Fibroblast of lung (primary cell): ENCODE measurements around the gene LRCH4. TPM values are rescaled to one million over a fixed set of nuclear protein-coding genes. Genes with fewer than 3 reads are reported as not detected.

Source experiments
- DNase-seq, 2 donors: peaks; one replicate each; pipeline versions ENCODE4 v3.0.0 to v3.0.0-alpha.2; 2010; ENCODE audit warnings: low read depth in 2 of 2
- H2AFZ ChIP-seq: 2 replicates; pipeline ENCODE4 v1.5.1; 2012; ENCODE audit warnings: low read length, control low read depth, inconsistent platforms
- H3K27ac ChIP-seq: 2 replicates; pipeline ENCODE4 v1.5.1; 2011; ENCODE audit warnings: low read length, control low read depth; ENCODE audit not compliant: insufficient read depth
- H3K27me3 ChIP-seq: 2 replicates; pipeline ENCODE4 v1.5.1; 2011; ENCODE audit warnings: mild to moderate bottlenecking, low read length; ENCODE audit not compliant: control insufficient read depth, insufficient read depth
- H3K36me3 ChIP-seq: 2 replicates; pipeline ENCODE4 v1.5.1; 2011; ENCODE audit warnings: low read length; ENCODE audit not compliant: control insufficient read depth, insufficient read depth
- H3K4me1 ChIP-seq: 2 replicates; pipeline ENCODE4 v1.5.1; 2011; ENCODE audit warnings: low read length; ENCODE audit not compliant: control insufficient read depth, insufficient read depth; ENCODE audit errors: extremely low read depth
- H3K4me2 ChIP-seq: 2 replicates; pipeline ENCODE4 v1.5.1; 2011; ENCODE audit warnings: low read length, control low read depth; ENCODE audit not compliant: insufficient read depth; ENCODE audit errors: extremely low read depth
- H3K4me3 ChIP-seq, 4 experiments: fragments of 200-600 bp in 1 of 4; sonication (generic) in 1 of 4; replicated peaks in 1 of 4; 2 replicates each; pipeline ENCODE4 v1.5.1; 2011 to 2016; ENCODE audit warnings: low read length in 4 of 4, low read depth in 3 of 4, mild to moderate bottlenecking in 3 of 4, control low read depth in 2 of 4, inconsistent platforms in 1 of 4, mixed read lengths in 1 of 4; ENCODE audit not compliant: insufficient read depth in 1 of 4; ENCODE audit errors: control extremely low read depth in 1 of 4
- H3K79me2 ChIP-seq: 2 replicates; pipeline ENCODE4 v1.5.1; 2012; ENCODE audit warnings: mild to moderate bottlenecking, low read length, inconsistent platforms; ENCODE audit not compliant: control insufficient read depth, insufficient read depth
- H3K9ac ChIP-seq: 2 replicates; pipeline ENCODE4 v1.5.1; 2011; ENCODE audit warnings: mild to moderate bottlenecking, low read length, control low read depth; ENCODE audit not compliant: insufficient read depth
- H3K9me3 ChIP-seq: 2 replicates; pipeline ENCODE4 v1.5.1; 2012; ENCODE audit warnings: low read depth, low read length; ENCODE audit not compliant: control insufficient read depth, insufficient read depth
- H4K20me1 ChIP-seq: 2 replicates; pipeline ENCODE4 v1.5.1; 2011; ENCODE audit warnings: low read length; ENCODE audit not compliant: control insufficient read depth, insufficient read depth; ENCODE audit errors: extremely low read depth
- CTCF ChIP-seq, 2 donors: IDR thresholded peaks in 1 of 2; conservative IDR thresholded peaks in 1 of 2; 1 replicate in 1 of 2; 2 replicates in 1 of 2; pipeline ENCODE4 v1.5.1; 2011 to 2012; ENCODE audit warnings: low read length in 2 of 2, control low read depth in 1 of 2, inconsistent platforms in 1 of 2, low read depth in 1 of 2, mild to moderate bottlenecking in 1 of 2
- EZH2 ChIP-seq: IDR thresholded peaks from 2 replicates; pipeline ENCODE4 v1.5.1; 2012; ENCODE audit warnings: low read length, control low read depth, mild to moderate bottlenecking; ENCODE audit errors: missing control alignments
- polyA plus RNA-seq, 2 donors: library from polyadenylated mRNA; depleted of rRNA in 1 of 2; stranded (reverse) in 1 of 2; unstranded in 1 of 2; fragments of >200 nt; gene quantifications; 2 replicates each; pipeline ENCODE4 v1.2.1, GENCODE V29; 2011 to 2012; ENCODE audit warnings: missing spikeins in 1 of 2
- total RNA-seq: library from RNA; depleted of rRNA; stranded (reverse); fragments of >200 nt; gene quantifications from 2 replicates; pipeline ENCODE4 v1.2.1, GENCODE V29; 2014

The LRCH4 gene
- total and polyA plus RNA-seq, 2 donors (not counting 1 experiment from before 2014, with no cell fraction given): 7.3 to 11.6 TPM

GRCh38 chr7:100559127-100559526 lies 26.8 kb downstream of the LRCH4 start:
- H3K4me2 ChIP-seq: no peak overlapping the region
- H3K36me3 ChIP-seq: peaks cover 4% of the 10 kb centered on the region
- H3K27ac ChIP-seq: no peak overlapping the region
- no peak overlapping the region for H2AFZ ChIP-seq
- no peaks in the 10 kb centered on the region for H3K9me3 ChIP-seq
- no peaks in the 10 kb centered on the region for H3K27me3 ChIP-seq
- DNase-seq: no peak
- no peak for TF ChIP-seq CTCF (conservative IDR thresholded peaks at IDR 0.05 in 1 of 2, IDR thresholded peaks at IDR 0.05 in 1 of 2; ENCODE audit: low read depth in 1 of 2, low read length in 2 of 2)
- no peak for TF ChIP-seq EZH2
- no peaks in the 10 kb centered on the region for H3K79me2 ChIP-seq
- no peaks in the 10 kb centered on the region for H4K20me1 ChIP-seq
- H3K9ac ChIP-seq: no peak overlapping the region
- H3K4me3 ChIP-seq: no peak overlapping the region
- no peaks in the 10 kb centered on the region for H3K4me1 ChIP-seq

- H3K4me3 ChIP-seq: no peak overlapping the region
- H3K36me3 ChIP-seq: peaks cover 3% of the 10 kb centered on the region
- no peak overlapping the region for H3K27ac ChIP-seq
- H2AFZ ChIP-seq: no peak overlapping the region
- no peaks in the 10 kb centered on the region for H3K79me2 ChIP-seq
- TF ChIP-seq EZH2: no peak
- no peak for TF ChIP-seq CTCF (conservative IDR thresholded peaks at IDR 0.05 in 1 of 2, IDR thresholded peaks at IDR 0.05 in 1 of 2; ENCODE audit: low read depth in 1 of 2, low read length in 2 of 2)
- DNase-seq: peak; percentile 59 to 60
- H3K27me3 ChIP-seq: no peaks in the 10 kb centered on the region
- H3K9me3 ChIP-seq: no peaks in the 10 kb centered on the region
- no peak overlapping the region for H3K4me2 ChIP-seq
- H3K4me1 ChIP-seq: no peaks in the 10 kb centered on the region
- no peak overlapping the region for H3K9ac ChIP-seq
- no peaks in the 10 kb centered on the region for H4K20me1 ChIP-seq
Observed at GRCh38 chr7:100556541-100556940, 29.4 kb downstream of the LRCH4 start.

- H3K27ac ChIP-seq: no peak overlapping the region
- no peak overlapping the region for H3K9ac ChIP-seq
- H3K4me2 ChIP-seq: no peak overlapping the region
- no peaks in the 10 kb centered on the region for H3K27me3 ChIP-seq
- no peak for DNase-seq
- TF ChIP-seq EZH2 (no peak), CTCF (conservative IDR thresholded peaks at IDR 0.05 in 1 of 2, IDR thresholded peaks at IDR 0.05 in 1 of 2; ENCODE audit: low read depth in 1 of 2, low read length in 2 of 2) (no peak)
- no peaks in the 10 kb centered on the region for H3K79me2 ChIP-seq
- no peaks in the 10 kb centered on the region for H3K9me3 ChIP-seq
- H3K4me1 ChIP-seq: no peaks in the 10 kb centered on the region
- H3K36me3 ChIP-seq: peaks cover 2% of the 10 kb centered on the region
- H4K20me1 ChIP-seq: no peaks in the 10 kb centered on the region
- H3K4me3 ChIP-seq: no peak overlapping the region
- H2AFZ ChIP-seq: no peak overlapping the region
Observed at GRCh38 chr7:100555701-100556100, 30.2 kb downstream of the LRCH4 start.
